Pancreas (tissue), 10 donors: ENCODE data around the gene LRP1B. TPM values are rescaled to one million over a fixed set of nuclear protein-coding genes. Genes with fewer than 3 reads are reported as not detected.

Experiments
- ATAC-seq, 4 donors: fragments of 200-7000 bp; cut with Tn5 transposase; one replicate each; pipeline versions ENCODE4 v1.8.0 to v1.9.1; 2020; ENCODE audit warnings: mild to moderate bottlenecking in 4 of 4, moderate library complexity in 4 of 4
- DNase-seq, 6 donors: peaks; one replicate each; pipeline ENCODE4 v3.0.0-alpha.2; 2020
- FAIRE-seq: peaks from 2 replicates; lab custom pipeline; 2012; peaks lifted over from hg19 to GRCh38; lab: Jason Lieb, UNC
- H3K27ac ChIP-seq, 4 donors: fragments of 200-600 bp; sonication (generic); 1 replicate in 3 of 4; 2 replicates in 1 of 4; pipeline versions ENCODE4 v1.5.0 to v1.8.0; 2020
- H3K27me3 ChIP-seq, 4 donors: fragments of 200-600 bp; one replicate each; pipeline ENCODE4 v1.8.0; 2021
- H3K36me3 ChIP-seq, 3 donors: fragments of 200-600 bp; sonication (generic) in 1 of 3; one replicate each; pipeline versions ENCODE4 v1.5.0 to v1.8.0; 2020 to 2021
- H3K4me1 ChIP-seq, 3 donors: fragments of 200-600 bp; one replicate each; pipeline ENCODE4 v1.8.0; 2021
- H3K4me3 ChIP-seq, 4 donors: fragments of 200-600 bp; sonication (generic) in 2 of 4; one replicate each; pipeline versions ENCODE4 v1.5.0 to v1.8.0; 2020 to 2021
- H3K9me3 ChIP-seq, 4 donors: fragments of 200-600 bp; one replicate each; pipeline ENCODE4 v1.8.0; 2021
- WGBS, 2 donors: extraction: QIAGEN DNeasy Blood & Tissue Kit; methylation state at CpG; one replicate each; pipeline ENCODE4 v1.1.7; 2013; 5-methylcytosine and 5-hydroxymethylcytosine counted together
- intact Hi-C, 3 donors: fragments of 100-400 bp; cut with DNase I; formaldehyde crosslinking; loops; one replicate each; pipeline versions ENCODE4 v1.11.1 to v1.14.2; 2022
- polyA plus RNA-seq, 2 donors: library from polyadenylated mRNA; stranded (reverse); fragments of 200-250 nt; gene quantifications; one replicate each; pipeline ENCODE4 v1.2.3, GENCODE V29; 2013
- total RNA-seq, 6 donors: library from RNA; stranded (reverse); fragmentation: NEBNext Ultra II Directional in 4 of 6; extraction: Animal tissue kit (Norgen Biotek cat#: 25700) in 4 of 6; gene quantifications; one replicate each; pipeline versions ENCODE4 v1.2.1 to v1.2.4, GENCODE V29; 2021 to 2023
- TF ChIP-seq, protein P1 (sequence below), 4 donors: fragments of 200-600 bp; sonication (generic) in 3 of 4; IDR thresholded peaks; one replicate each; pipeline versions ENCODE4 v1.5.0 to v1.8.0; 2021; ENCODE audit warnings: antibody characterized with exemption in 4 of 4
- donor health status: healthy with polysubstance abuse.
- donor health status: DM: no; HTN: no; CAD: no; lungs with moderate emphysema.
- donor health status: DM: no; HTN: no; CAD: no.
- donor health status: control.
- donor health status: control.
- donor health status: Bipolar disorder and iron deficiency.
- donor health status: DM: yes; HTN: yes; CAD: no.
- donor health status: DM: no; HTN: no; CAD: no.
- donor health status: DM: no; HTN: no; CAD: no.
- donor health status: DM: yes; HTN: yes; CAD: no.

LRP1B gene
- total and polyA plus RNA-seq, 8 donors: 0.06 to 0.55 (median 0.25) TPM

DNA sequence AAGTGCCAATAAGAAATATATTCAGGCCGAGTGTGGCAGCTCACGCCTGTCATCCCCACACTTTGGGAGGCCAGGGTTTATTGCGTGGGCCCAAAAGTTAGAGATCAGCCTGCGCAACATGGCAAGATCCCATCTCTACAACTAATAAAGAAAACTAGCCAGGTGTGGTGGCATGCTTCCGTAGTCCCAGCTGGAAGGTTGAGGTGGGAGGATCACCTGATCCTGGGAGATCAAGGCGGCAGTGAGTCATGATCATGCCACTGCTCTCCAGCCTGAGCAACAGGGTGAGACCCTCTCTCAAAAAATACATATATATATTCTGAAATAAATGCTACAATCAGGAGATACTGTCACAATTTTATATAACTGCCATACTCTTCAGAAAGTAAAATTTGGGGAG, 1745.9 kb downstream of the LRP1B start:
- FAIRE-seq: no peak
- no peak for DNase-seq
- Histone ChIP-seq H3K4me3 (no peak overlapping the region), H3K27me3 (no peaks in the 10 kb centered on the region), H3K4me1 (no peaks in the 10 kb centered on the region), H3K27ac (no peak overlapping the region), H3K36me3 (no peaks in the 10 kb centered on the region), H3K9me3 (no peaks in the 10 kb centered on the region)
- TF ChIP-seq, protein P1, sequence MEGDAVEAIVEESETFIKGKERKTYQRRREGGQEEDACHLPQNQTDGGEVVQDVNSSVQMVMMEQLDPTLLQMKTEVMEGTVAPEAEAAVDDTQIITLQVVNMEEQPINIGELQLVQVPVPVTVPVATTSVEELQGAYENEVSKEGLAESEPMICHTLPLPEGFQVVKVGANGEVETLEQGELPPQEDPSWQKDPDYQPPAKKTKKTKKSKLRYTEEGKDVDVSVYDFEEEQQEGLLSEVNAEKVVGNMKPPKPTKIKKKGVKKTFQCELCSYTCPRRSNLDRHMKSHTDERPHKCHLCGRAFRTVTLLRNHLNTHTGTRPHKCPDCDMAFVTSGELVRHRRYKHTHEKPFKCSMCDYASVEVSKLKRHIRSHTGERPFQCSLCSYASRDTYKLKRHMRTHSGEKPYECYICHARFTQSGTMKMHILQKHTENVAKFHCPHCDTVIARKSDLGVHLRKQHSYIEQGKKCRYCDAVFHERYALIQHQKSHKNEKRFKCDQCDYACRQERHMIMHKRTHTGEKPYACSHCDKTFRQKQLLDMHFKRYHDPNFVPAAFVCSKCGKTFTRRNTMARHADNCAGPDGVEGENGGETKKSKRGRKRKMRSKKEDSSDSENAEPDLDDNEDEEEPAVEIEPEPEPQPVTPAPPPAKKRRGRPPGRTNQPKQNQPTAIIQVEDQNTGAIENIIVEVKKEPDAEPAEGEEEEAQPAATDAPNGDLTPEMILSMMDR (IDR thresholded peaks at IDR 0.05): no peak
- intact Hi-C loops: no loop called here
- no peak for ATAC-seq
- 82 to 83% methylated on average over 6 of the region's 6 CpGs for WGBS, 2 donors

- H3K27me3 ChIP-seq: no peaks in the 10 kb centered on the region
- TF ChIP-seq, protein P1 (IDR thresholded peaks at IDR 0.05): no peak
- intact Hi-C loops: no loop called here
- ATAC-seq (no peak), FAIRE-seq (no peak), DNase-seq (no peak)
- H3K4me3 ChIP-seq: no peak overlapping the region
- 69 to 86% methylated on average over 4 of the region's 4 CpGs for WGBS, 2 donors
- no peaks in the 10 kb centered on the region for H3K4me1 ChIP-seq
- H3K36me3 ChIP-seq: no peaks in the 10 kb centered on the region
- no peaks in the 10 kb centered on the region for H3K9me3 ChIP-seq
- H3K27ac ChIP-seq: no peak overlapping the region
Measured at GRCh38 chr2:140383781-140384180, 1747.0 kb downstream of the LRP1B start.

DNA sequence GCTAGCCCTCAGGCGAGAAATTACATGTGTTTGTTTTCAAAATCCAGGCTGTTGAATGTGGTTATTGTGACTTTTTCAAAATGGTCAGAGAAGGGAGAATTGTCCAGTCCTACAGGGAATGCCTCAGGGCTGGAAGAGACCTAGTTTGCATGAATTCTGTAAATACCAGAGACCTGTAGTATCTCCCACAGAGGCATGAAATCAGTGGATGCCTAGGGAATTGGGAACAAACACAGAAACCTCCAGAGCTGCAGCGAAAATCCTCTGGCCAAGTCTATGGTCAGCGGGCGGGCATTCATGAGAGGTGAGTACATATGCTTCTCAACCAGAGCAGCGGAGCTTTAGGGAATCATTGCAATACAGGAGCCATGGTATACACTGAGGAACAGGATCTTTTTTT, 1754.1 kb downstream of the LRP1B start:
- WGBS, 2 donors: 83 to 93% methylated on average over 5 of the region's 5 CpGs
- DNase-seq: no peak
- no peak for ATAC-seq
- H3K27ac ChIP-seq: no peak overlapping the region
- H3K4me3 ChIP-seq: no peak overlapping the region
- FAIRE-seq: no peak
- TF ChIP-seq, protein P1 (IDR thresholded peaks at IDR 0.05): no peak
- no peaks in the 10 kb centered on the region for H3K9me3 ChIP-seq
- intact Hi-C loops: no loop called here
- no peaks in the 10 kb centered on the region for H3K36me3 ChIP-seq
- no peaks in the 10 kb centered on the region for H3K4me1 ChIP-seq
- no peaks in the 10 kb centered on the region for H3K27me3 ChIP-seq

- intact Hi-C loops: no loop called here
- no peak overlapping the region for H3K27ac ChIP-seq
Measured at GRCh38 chr2:140363131-140363530, 1767.7 kb downstream of the LRP1B start.

GRCh38 chr2:140362361-140362760, 1768.5 kb downstream of the LRP1B start:
- H3K27me3 ChIP-seq: no peaks in the 10 kb centered on the region
- H3K36me3 ChIP-seq: no peaks in the 10 kb centered on the region
- H3K27ac ChIP-seq: no peak overlapping the region
- TF ChIP-seq, protein P1 (IDR thresholded peaks at IDR 0.05): no peak
- FAIRE-seq: no peak
- H3K4me1 ChIP-seq: no peaks in the 10 kb centered on the region
- intact Hi-C loops: no loop called here
- no peak for ATAC-seq
- H3K9me3 ChIP-seq: no peaks in the 10 kb centered on the region
- 88 to 92% methylated on average over 1 of the region's 1 CpG for WGBS, 2 donors
- H3K4me3 ChIP-seq: no peak overlapping the region
- DNase-seq: no peak

More at GRCh38 chr2:140363131-140363530, 1767.7 kb downstream of the LRP1B start:
- TF ChIP-seq, protein P1 (IDR thresholded peaks at IDR 0.05): no peak
- no peak for DNase-seq
- 78 to 83% methylated on average over 1 of the region's 1 CpG for WGBS, 2 donors
- no peak for FAIRE-seq
- Histone ChIP-seq H3K36me3 (no peaks in the 10 kb centered on the region), H3K27me3 (no peaks in the 10 kb centered on the region), H3K4me3 (no peak overlapping the region), H3K9me3 (no peaks in the 10 kb centered on the region), H3K4me1 (no peaks in the 10 kb centered on the region)
- ATAC-seq: no peak
